GM12874 (cell line): ENCODE results near the gene RTN4RL1.
A peak's percentile ranks its signal among the peaks of the same experiment; 100 is the strongest.

Experiments
- TF ChIP-seq, protein P1 (sequence below): IDR thresholded peaks from 2 replicates; pipeline ENCODE4 v1.5.1; 2011; ENCODE audit warnings: low read depth, mild to moderate bottlenecking, control low read depth, low read length, moderate library complexity; ENCODE audit not compliant: insufficient read depth

RTN4RL1 gene

DNA sequence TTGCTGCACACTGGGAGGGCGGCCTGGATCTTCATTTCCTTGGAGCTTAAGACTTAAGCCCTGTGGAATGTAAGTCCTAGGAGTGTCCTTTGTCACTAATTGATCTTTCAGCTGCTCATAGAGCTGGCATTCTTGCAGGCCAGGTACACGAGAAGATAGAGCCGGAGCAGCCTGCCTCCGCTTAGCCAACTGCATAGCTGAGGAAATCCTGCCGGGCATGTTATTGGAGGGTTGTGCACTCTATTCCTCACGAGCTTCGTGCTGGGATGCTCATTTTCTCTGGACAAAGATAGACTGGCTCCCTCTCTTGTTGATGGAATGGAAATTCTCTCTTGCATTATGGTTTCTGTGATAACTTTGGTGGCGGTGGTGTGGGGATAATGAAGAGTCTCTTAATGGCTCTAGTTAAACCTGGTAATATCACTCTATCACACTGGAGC is 118.5 kb downstream of the RTN4RL1 start:
- TF ChIP-seq, protein P1, sequence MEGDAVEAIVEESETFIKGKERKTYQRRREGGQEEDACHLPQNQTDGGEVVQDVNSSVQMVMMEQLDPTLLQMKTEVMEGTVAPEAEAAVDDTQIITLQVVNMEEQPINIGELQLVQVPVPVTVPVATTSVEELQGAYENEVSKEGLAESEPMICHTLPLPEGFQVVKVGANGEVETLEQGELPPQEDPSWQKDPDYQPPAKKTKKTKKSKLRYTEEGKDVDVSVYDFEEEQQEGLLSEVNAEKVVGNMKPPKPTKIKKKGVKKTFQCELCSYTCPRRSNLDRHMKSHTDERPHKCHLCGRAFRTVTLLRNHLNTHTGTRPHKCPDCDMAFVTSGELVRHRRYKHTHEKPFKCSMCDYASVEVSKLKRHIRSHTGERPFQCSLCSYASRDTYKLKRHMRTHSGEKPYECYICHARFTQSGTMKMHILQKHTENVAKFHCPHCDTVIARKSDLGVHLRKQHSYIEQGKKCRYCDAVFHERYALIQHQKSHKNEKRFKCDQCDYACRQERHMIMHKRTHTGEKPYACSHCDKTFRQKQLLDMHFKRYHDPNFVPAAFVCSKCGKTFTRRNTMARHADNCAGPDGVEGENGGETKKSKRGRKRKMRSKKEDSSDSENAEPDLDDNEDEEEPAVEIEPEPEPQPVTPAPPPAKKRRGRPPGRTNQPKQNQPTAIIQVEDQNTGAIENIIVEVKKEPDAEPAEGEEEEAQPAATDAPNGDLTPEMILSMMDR = no peak

DNA sequence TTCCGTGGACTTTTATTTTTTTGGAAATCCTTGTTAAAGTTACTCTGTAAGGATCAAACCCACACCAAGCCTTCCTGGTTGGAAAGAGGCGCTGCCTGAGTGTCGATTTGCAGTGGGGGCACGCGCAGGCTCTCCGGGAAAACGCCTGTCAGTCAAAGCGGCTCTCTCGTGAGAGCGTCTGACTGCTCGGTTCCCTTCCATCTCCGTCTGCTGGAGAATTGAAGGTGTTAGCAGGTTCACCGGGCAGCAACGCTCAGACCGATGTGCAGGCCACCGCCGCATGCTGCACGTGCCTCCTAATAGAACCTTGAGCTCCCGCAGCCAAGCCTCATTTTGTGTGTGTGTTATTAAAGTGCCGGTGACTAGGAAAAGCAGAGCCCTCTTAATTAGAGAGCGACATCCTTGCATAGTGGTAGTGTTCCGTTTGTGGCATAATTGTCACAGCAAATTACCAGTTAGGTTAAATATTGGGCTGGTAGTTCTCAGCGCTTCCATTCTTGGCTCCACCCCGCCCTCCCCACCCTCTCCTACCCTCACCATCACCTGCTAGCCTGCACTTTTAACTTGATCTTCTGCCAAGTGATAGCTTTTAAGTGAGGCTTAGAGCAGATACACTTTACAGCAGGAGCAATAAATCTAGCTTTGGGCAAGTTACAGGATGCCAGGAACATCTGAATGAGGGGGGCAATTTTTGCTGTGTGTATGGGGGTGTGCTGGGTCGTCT is 119.8 kb downstream of the RTN4RL1 start:
- TF ChIP-seq, protein P1 = no peak

DNA sequence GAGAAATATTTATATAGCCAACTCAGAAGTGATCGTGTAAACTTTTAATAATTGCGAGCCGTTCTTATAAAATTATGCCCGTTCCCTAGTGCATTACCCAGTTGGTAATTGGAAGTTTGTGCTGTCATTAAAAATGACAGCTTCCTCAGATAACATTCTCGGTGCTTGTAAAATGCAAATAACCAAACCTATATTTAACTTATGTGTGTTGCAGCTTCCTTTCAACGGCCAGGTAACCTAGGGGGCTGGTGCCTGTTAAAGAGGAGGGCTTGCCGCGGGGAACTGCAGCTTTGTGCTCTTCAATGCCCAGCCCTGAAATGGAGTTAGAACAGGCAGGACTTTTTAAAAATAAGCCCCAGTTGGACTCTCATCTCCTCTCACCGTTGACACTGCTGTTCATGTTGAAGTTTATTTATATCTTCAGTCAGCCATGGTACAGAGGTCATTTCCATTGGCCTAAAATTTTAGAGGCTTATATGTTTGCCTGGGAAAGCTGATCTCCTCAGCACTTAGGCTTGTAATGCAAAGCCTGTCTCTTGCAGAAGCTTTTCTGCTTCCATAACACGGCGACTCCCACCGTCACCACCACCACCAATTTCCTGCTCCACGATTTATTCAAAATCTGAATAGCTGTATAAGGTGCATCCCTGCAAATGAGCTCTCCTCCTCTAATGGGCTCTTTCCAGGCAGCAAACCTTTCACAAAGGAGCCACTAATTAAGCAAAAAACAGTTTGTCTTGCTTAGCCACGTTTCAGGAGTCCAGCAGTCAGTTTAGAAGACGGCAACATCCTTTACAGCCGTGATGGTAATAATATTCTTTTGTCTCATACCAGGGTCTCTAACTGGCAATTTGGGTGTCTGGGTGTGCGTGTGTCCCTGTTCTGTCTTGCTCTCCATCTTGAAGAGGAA is 120.6 kb downstream of the RTN4RL1 start:
- TF ChIP-seq, protein P1 = no peak

DNA sequence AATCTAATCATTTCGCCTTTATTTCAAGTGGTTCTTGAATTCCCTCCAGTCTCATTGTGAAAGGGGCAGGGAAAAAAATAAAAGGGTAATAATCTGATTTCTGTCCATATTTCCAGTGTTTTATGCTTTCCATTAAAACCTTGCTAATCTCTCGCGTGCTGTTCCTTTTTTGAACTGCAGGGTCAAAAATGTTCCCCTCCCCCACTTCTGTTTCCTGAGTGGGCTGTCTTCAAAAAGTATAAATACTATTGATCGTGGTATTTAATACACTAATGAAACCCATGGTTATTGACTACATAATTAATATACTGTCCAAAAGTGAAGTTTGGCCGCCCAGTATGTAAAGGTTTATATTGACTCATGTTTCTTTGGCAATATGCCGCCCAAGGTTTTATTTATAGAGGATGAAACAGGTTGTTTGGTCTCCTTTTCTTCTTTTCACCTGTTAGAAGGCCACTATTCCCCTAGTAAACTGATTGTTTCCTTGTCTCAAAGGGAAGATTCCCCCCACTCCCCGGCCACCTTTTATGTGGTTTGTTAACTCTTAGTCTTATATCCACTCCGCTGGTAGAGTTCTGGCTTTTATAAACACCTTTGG is 125.6 kb downstream of the RTN4RL1 start:
- TF ChIP-seq, protein P1 = peak; percentile 10; the same call in 1 of the 2 replicates

DNA sequence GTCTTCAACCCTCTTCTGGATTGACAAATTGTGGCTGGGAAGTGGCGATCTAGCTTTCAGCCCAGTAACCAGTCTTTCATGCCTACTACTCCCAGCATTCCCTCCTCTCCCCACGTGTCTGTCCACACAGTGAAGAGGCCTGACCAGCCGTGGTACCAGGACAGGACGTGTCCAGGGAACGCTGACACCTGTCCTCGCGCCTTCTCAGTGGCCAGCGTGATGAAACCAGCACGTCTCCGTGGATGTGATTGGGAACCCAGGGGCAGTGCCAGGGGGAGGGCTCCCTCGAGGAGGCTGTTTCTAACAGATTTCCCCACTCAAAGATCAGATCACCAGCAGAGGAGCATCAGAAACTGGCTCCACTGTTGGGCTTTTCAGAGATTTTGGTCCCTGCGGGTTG is 126.3 kb downstream of the RTN4RL1 start:
- TF ChIP-seq, protein P1 = no peak

DNA sequence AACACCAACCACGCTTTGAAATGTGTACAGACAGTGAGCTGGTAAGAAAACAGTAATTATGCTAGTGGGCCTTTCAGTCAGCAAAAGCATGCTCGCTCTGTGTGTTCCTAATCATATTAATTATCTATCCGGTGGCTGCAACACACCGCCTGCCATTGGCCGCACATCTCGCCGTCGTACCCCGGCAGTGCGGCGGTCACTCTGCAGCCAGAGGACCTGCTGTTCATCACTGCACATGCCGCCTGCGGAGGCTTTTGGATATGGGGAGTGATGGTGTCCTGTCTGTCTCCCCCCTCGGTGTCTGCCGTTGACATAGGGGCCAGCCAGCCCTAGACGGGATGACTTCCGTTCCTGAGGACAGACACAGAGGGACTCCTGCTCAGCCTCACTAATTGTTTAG is 126.8 kb downstream of the RTN4RL1 start:
- TF ChIP-seq, protein P1 = no peak

DNA sequence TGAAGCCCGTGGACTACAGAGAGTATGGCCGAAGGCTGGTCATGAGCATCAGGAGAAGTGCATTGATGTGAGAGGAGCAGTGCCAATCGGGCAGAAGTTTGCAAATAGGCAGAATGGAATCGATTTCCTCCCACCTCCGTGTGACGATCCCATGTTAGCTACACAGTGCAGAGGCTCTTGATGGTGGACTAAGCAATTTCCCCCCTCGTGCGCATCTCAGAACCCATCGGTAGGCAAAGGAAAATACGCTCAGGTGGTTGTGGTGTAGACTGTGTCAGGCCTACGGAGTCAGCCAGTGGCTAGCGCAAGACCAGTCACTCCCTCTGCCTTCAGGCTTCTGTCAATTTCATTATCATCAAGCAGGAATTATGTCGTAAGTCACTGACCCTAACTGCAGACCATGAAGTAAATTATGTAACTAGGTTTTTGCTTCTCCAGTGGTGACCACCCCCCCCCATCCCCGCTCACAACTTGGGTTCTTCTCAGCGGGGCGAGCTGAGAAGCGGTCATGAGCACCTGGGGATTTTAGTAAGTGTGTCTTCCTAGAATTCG is 128.0 kb downstream of the RTN4RL1 start:
- TF ChIP-seq, protein P1 = no peak
